HCT116 (cell line): ENCODE measurements around the gene HOMER2. TPM values are rescaled to one million over a fixed set of nuclear protein-coding genes. Genes with fewer than 3 reads are reported as not detected.

Experiments used
- ATAC-seq: fragments of 200-7000 bp; cut with Tn5 transposase; 2 replicates; pipeline ENCODE4 v1.9.1; 2020; ENCODE audit warnings: mild to moderate bottlenecking, moderate library complexity
- BruUV-seq: library from RNA; stranded (reverse); fragments of 400-500 nt; replicated peaks from 2 replicates; lab custom pipeline; 2021; lab: Mats Ljungman, UMichigan
- CTCF ChIA-PET: fragments of 300-600 bp; sonication (Branson Sonifier 250); formaldehyde crosslinking; loops from one replicate; lab custom pipeline; 2021; ENCODE audit warnings: antibody characterized with exemption; lab: Charles Lee
- POLR2A ChIA-PET: fragments of 300-600, 350-600 bp; sonication (Branson Sonifier 250); formaldehyde crosslinking; loops from one replicate; lab custom pipeline; 2021; ENCODE audit warnings: antibody characterized with exemption; lab: Charles Lee
- RAD21 ChIA-PET, 2 experiments: fragments of 300-600 bp; sonication (Branson Sonifier 250); formaldehyde crosslinking; loops; one replicate each; lab custom pipeline; 2023; ENCODE audit warnings: low total read pairs in 2 of 2; ENCODE audit not compliant: uncharacterized antibody in 2 of 2, unreplicated experiment in 2 of 2, low non-redundant PET in 1 of 2; lab: Charles Lee
- DNase-seq: peaks from one replicate; pipeline ENCODE4 v3.0.0-alpha.2; 2010; ENCODE audit warnings: low read depth, low spot score
- H2AFZ ChIP-seq: fragments of 200-600 bp; shearing (Covaris generic), sonication (generic); 2 replicates; pipeline ENCODE4 v1.6.1; 2017; ENCODE audit warnings: low read depth, mixed run types, mixed read lengths, antibody characterized with exemption, low read length; ENCODE audit not compliant: poor library complexity, severe bottlenecking
- H3K27ac ChIP-seq: 2 replicates; pipeline ENCODE4 v1.5.1; 2012; ENCODE audit warnings: low read depth, low read length
- H3K27me3 ChIP-seq: fragments of 200-600 bp; sonication (generic); 2 replicates; pipeline ENCODE4 v1.6.1; 2016; ENCODE audit warnings: mixed run types, low read length, mixed read lengths; ENCODE audit not compliant: insufficient read depth
- H3K36me3 ChIP-seq, 2 experiments: fragments of 200-500 bp in 1 of 2; fragments of 200-600 bp in 1 of 2; sonication (Bioruptor generic) in 1 of 2; sonication (generic) in 1 of 2; 2 replicates each; pipeline versions ENCODE4 v1.5.1 to v1.6.1; 2014 to 2016; ENCODE audit warnings: low read length in 2 of 2, inconsistent platforms in 1 of 2, mixed read lengths in 1 of 2, mixed run types in 1 of 2; ENCODE audit not compliant: insufficient read depth in 2 of 2, control insufficient read depth in 1 of 2
- H3K4me1 ChIP-seq, 2 experiments: fragments of 200-600 bp in 1 of 2; sonication (generic) in 1 of 2; 2 replicates each; pipeline versions ENCODE4 v1.5.1 to v1.6.1; 2012 to 2017; ENCODE audit warnings: low read length in 2 of 2, inconsistent platforms in 1 of 2, mild to moderate bottlenecking in 1 of 2, mixed read lengths in 1 of 2, mixed run types in 1 of 2, moderate library complexity in 1 of 2; ENCODE audit not compliant: insufficient read depth in 2 of 2, control insufficient read depth in 1 of 2
- H3K4me2 ChIP-seq: fragments of 200-600 bp; sonication (generic); 2 replicates; pipeline ENCODE4 v1.6.1; 2017; ENCODE audit warnings: mixed run types, low read length, mixed read lengths
- H3K4me3 ChIP-seq, 2 experiments: fragments of 200-600 bp in 1 of 2; sonication (generic) in 1 of 2; replicated peaks in 1 of 2; 2 replicates each; pipeline ENCODE4 v1.5.1; 2011 to 2016; ENCODE audit warnings: low read length in 2 of 2, control low read depth in 1 of 2, low read depth in 1 of 2, mild to moderate bottlenecking in 1 of 2, mixed read lengths in 1 of 2, mixed run types in 1 of 2
- H3K79me2 ChIP-seq: fragments of 200-600 bp; sonication (generic); 2 replicates; pipeline ENCODE4 v1.6.1; 2017; ENCODE audit warnings: mild to moderate bottlenecking, mixed run types, low read length, moderate library complexity, mixed read lengths; ENCODE audit not compliant: insufficient read depth
- H3K9ac ChIP-seq: fragments of 200-600 bp; sonication (generic); 2 replicates; pipeline ENCODE4 v1.6.1; 2016; ENCODE audit warnings: low read length, mixed read lengths
- H3K9me2 ChIP-seq: fragments of 200-600 bp; sonication (generic), shearing (Covaris generic); 2 replicates; pipeline ENCODE4 v1.6.1; 2017; ENCODE audit warnings: mixed run types, mild to moderate bottlenecking, moderate library complexity; ENCODE audit not compliant: insufficient read depth
- H3K9me3 ChIP-seq, 2 experiments: fragments of 200-500 bp in 1 of 2; fragments of 200-600 bp in 1 of 2; sonication (Bioruptor generic) in 1 of 2; sonication (generic) in 1 of 2; 2 replicates each; pipeline ENCODE4 v1.6.1; 2014 to 2017; ENCODE audit warnings: low read length in 2 of 2, mixed read lengths in 2 of 2, inconsistent platforms in 1 of 2, low read depth in 1 of 2, mild to moderate bottlenecking in 1 of 2, mixed run types in 1 of 2, moderate library complexity in 1 of 2; ENCODE audit not compliant: control insufficient read depth in 1 of 2, insufficient read depth in 1 of 2
- H4K20me1 ChIP-seq: fragments of 200-600 bp; sonication (generic), shearing (Covaris generic); 2 replicates; pipeline ENCODE4 v1.6.1; 2017; ENCODE audit warnings: mixed run types, mild to moderate bottlenecking, moderate library complexity; ENCODE audit not compliant: insufficient read depth
- EZH2 ChIP-seq: fragments of 200-600 bp; sonication (generic); IDR thresholded peaks from 2 replicates; pipeline ENCODE4 v1.6.1; 2017; ENCODE audit warnings: antibody characterized with exemption, mixed run types
- EZH2phosphoT487 ChIP-seq: fragments of 200-600 bp; IDR thresholded peaks from 2 replicates; pipeline ENCODE4 v1.6.1; 2018; ENCODE audit warnings: antibody characterized with exemption, borderline replicate concordance
- FOSL1 ChIP-seq: IDR thresholded peaks from 2 replicates; pipeline ENCODE4 v1.6.1; 2012; ENCODE audit warnings: low read depth
- POLR2A ChIP-seq: IDR thresholded peaks from 2 replicates; pipeline ENCODE4 v1.7.0; 2011; ENCODE audit warnings: borderline replicate concordance; ENCODE audit not compliant: insufficient read depth, insufficient read length; ENCODE audit errors: extremely low read depth
- POLR2AphosphoS5 ChIP-seq: IDR thresholded peaks from 2 replicates; pipeline ENCODE4 v1.6.1; 2011; ENCODE audit warnings: mild to moderate bottlenecking, low read depth, low read length, moderate library complexity
- SIN3A ChIP-seq: IDR thresholded peaks from 2 replicates; pipeline ENCODE4 v1.6.1; 2012; ENCODE audit warnings: low read depth
- SP1 ChIP-seq: IDR thresholded peaks from 2 replicates; pipeline ENCODE4 v1.6.1; 2012; ENCODE audit warnings: low read depth
- SRF ChIP-seq: IDR thresholded peaks from 2 replicates; pipeline ENCODE4 v1.6.1; 2012; ENCODE audit warnings: low read depth
- TCF7L2 ChIP-seq: IDR thresholded peaks from 2 replicates; pipeline ENCODE4 v1.7.0; 2011; ENCODE audit warnings: borderline replicate concordance, inconsistent platforms; ENCODE audit not compliant: insufficient read depth, insufficient read length; ENCODE audit errors: extremely low read depth
- ZFX ChIP-seq: fragments of 450-650 bp; IDR thresholded peaks from 2 replicates; pipeline ENCODE4 v1.6.1; 2017
- intact Hi-C: fragments of 100-400 bp; cut with micrococcal nuclease; formaldehyde crosslinking; loops from 2 replicates; pipeline ENCODE4 v1.10.0; 2022
- total RNA-seq: library from RNA; stranded (reverse); gene quantifications from one replicate; pipeline ENCODE4 v1.2.1, GENCODE V29; 2021; ENCODE audit not compliant: unreplicated experiment
- TF ChIP-seq, protein P1 (sequence below): IDR thresholded peaks from 2 replicates; pipeline ENCODE4 v1.6.1; 2012; ENCODE audit warnings: low read depth

HOMER2 gene
- total RNA-seq, 1 experiment from 2014 or later, result 3.9 TPM

DNA sequence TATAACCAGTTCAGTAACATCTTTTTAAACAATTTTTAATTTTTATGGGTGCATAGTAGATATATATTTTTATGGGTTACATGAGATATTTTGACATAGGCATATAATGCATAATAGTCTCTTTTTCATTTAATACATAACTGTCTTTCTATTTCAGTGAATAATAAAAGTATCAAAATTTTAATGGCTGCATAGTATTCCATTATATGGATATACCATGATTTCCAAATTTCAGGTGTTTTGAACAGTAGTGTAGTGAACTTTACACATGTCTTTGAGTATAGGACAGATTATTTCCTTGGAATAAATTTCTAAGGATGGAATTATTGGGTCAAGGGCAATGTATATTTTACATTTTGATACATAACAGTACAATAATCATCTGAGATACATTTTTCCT, 132.4 kb downstream of the HOMER2 start:
- no peak for TF ChIP-seq FOSL1
- TF ChIP-seq, all 23 proteins: peak for 0
- Histone ChIP-seq H3K27me3 (no peaks in the 10 kb centered on the region), H3K9me3 (no peaks in the 10 kb centered on the region), H3K9me2 (no peaks in the 10 kb centered on the region), H3K4me2 (no peak overlapping the region), H3K79me2 (peaks cover 8% of the 10 kb centered on the region; the same call in 1 of the 2 replicates), H3K36me3 (peaks cover 35 to 36% of the 10 kb centered on the region in 2 experiments), H3K4me3 (no peak overlapping the region), H3K27ac (no peak overlapping the region), H3K9ac (no peak overlapping the region), H2AFZ (no peak overlapping the region), H3K4me1 (peaks cover 0 to 7% of the 10 kb centered on the region in 2 experiments; a peak in 2 of 4 replicates), H4K20me1 (no peaks in the 10 kb centered on the region)
- ChIA-PET CTCF (no interaction called here), RAD21 (interaction anchor here in 1 of 2 experiments (0.7 kb wide), 1 partner anchor 52 kb away, joined by 3 read pairs; no protein-coding TSS in a partner anchor), POLR2A (no interaction called here)
- intact Hi-C loops, result no loop called here
- no TSS peak for BruUV-seq
- DNase-seq, result no peak
- ATAC-seq, result no peak

- ChIA-PET CTCF (no interaction called here), POLR2A (no interaction called here), RAD21 (no interaction called here)
- Histone ChIP-seq H3K9me3 (no peaks in the 10 kb centered on the region), H4K20me1 (no peaks in the 10 kb centered on the region), H3K79me2 (peaks cover 39% of the 10 kb centered on the region), H3K9ac (no peak overlapping the region), H3K36me3 (peaks cover 11 to 17% of the 10 kb centered on the region in 2 experiments; a peak in 3 of 4 replicates), H3K4me1 (peaks cover 9 to 22% of the 10 kb centered on the region in 2 experiments; a peak in 2 of 4 replicates), H3K27ac (no peak overlapping the region), H3K27me3 (no peaks in the 10 kb centered on the region), H3K4me2 (no peak overlapping the region), H3K9me2 (no peaks in the 10 kb centered on the region), H3K4me3 (no peak overlapping the region), H2AFZ (no peak overlapping the region)
- intact Hi-C loops, result no loop called here
- no peak for TF ChIP-seq POLR2AphosphoS5
- TF ChIP-seq SRF, result no peak
- no peak for TF ChIP-seq EZH2phosphoT487
- no peak for TF ChIP-seq TCF7L2
- no peak for TF ChIP-seq POLR2A
- no peak for TF ChIP-seq EZH2
- TF ChIP-seq, protein P1, sequence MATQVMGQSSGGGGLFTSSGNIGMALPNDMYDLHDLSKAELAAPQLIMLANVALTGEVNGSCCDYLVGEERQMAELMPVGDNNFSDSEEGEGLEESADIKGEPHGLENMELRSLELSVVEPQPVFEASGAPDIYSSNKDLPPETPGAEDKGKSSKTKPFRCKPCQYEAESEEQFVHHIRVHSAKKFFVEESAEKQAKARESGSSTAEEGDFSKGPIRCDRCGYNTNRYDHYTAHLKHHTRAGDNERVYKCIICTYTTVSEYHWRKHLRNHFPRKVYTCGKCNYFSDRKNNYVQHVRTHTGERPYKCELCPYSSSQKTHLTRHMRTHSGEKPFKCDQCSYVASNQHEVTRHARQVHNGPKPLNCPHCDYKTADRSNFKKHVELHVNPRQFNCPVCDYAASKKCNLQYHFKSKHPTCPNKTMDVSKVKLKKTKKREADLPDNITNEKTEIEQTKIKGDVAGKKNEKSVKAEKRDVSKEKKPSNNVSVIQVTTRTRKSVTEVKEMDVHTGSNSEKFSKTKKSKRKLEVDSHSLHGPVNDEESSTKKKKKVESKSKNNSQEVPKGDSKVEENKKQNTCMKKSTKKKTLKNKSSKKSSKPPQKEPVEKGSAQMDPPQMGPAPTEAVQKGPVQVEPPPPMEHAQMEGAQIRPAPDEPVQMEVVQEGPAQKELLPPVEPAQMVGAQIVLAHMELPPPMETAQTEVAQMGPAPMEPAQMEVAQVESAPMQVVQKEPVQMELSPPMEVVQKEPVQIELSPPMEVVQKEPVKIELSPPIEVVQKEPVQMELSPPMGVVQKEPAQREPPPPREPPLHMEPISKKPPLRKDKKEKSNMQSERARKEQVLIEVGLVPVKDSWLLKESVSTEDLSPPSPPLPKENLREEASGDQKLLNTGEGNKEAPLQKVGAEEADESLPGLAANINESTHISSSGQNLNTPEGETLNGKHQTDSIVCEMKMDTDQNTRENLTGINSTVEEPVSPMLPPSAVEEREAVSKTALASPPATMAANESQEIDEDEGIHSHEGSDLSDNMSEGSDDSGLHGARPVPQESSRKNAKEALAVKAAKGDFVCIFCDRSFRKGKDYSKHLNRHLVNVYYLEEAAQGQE, result no peak
- TF ChIP-seq SIN3A, result no peak
- no peak for TF ChIP-seq ZFX
- no peak for TF ChIP-seq SP1
- ATAC-seq (no peak), DNase-seq (no peak)
- no TSS peak for BruUV-seq
Measured at GRCh38 chr15:82812994-82813393, 139.5 kb downstream of the HOMER2 start.
